ENCODE results near the gene RALY.

The RALY gene

GRCh38 chr20:34082232-34082887, 88.6 kb downstream of the RALY start:
- DNase-seq (ENCODE audit: low spot score), result no peak

- DNase-seq (ENCODE audit: low spot score), result no peak
These were observed 89.4 kb downstream of the RALY start for GRCh38 chr20:34083137-34083536.

- DNase-seq (ENCODE audit: low spot score), result no peak
These were observed 90.1 kb downstream of the RALY start for GRCh38 chr20:34083781-34084180.

- DNase-seq (ENCODE audit: low spot score), result no peak
These were observed 90.7 kb downstream of the RALY start for GRCh38 chr20:34084227-34084923.

- no peak for DNase-seq (ENCODE audit: low spot score)
These were observed 91.9 kb downstream of the RALY start for GRCh38 chr20:34085544-34086040.

GRCh38 chr20:34088305-34089174, 94.8 kb downstream of the RALY start:
- DNase-seq (ENCODE audit: low spot score), result no peak

GRCh38 chr20:34089175-34089479, 95.4 kb downstream of the RALY start:
- no peak for DNase-seq (ENCODE audit: low spot score)

- DNase-seq (ENCODE audit: low spot score), result no peak
These were observed 96.1 kb downstream of the RALY start for GRCh38 chr20:34089655-34090345.

- no peak for DNase-seq (ENCODE audit: low spot score)
These were observed 96.9 kb downstream of the RALY start for GRCh38 chr20:34090645-34091044.

- no peak for DNase-seq (ENCODE audit: low spot score)
These were observed 98.0 kb downstream of the RALY start for GRCh38 chr20:34091637-34092200.

GRCh38 chr20:34093895-34094294, 100.2 kb downstream of the RALY start:
- no peak for DNase-seq (ENCODE audit: low spot score)

GRCh38 chr20:34095825-34096224, 102.1 kb downstream of the RALY start:
- no peak for DNase-seq (ENCODE audit: low spot score)

- no peak for DNase-seq (ENCODE audit: low spot score)
These were observed 103.2 kb downstream of the RALY start for GRCh38 chr20:34096699-34097444.

- DNase-seq (ENCODE audit: low spot score), result no peak
These were observed 104.9 kb downstream of the RALY start for GRCh38 chr20:34098570-34098969.

GRCh38 chr20:34099675-34100074, 106.0 kb downstream of the RALY start:
- DNase-seq (ENCODE audit: low spot score), result no peak

- no peak for DNase-seq (ENCODE audit: low spot score)
These were observed 106.9 kb downstream of the RALY start for GRCh38 chr20:34100576-34100975.

- no peak for DNase-seq (ENCODE audit: low spot score)
These were observed 108.6 kb downstream of the RALY start for GRCh38 chr20:34102342-34102741.

GRCh38 chr20:34104059-34104458, 110.3 kb downstream of the RALY start:
- DNase-seq (ENCODE audit: low spot score), result no peak

GRCh38 chr20:34105978-34106675, 112.4 kb downstream of the RALY start:
- DNase-seq (ENCODE audit: low spot score), result no peak

- DNase-seq (ENCODE audit: low spot score), result no peak
These were observed 115.0 kb downstream of the RALY start for GRCh38 chr20:34108616-34109174.

Data from left forelimb (tissue), 1 donor.